AG09309 (cell line): ENCODE measurements around the gene TASOR2.

ENCODE experiments used
- DNase-seq: peaks from one replicate; pipeline ENCODE4 v3.0.0-alpha.2; 2010; ENCODE audit warnings: low read depth
- H3K4me3 ChIP-seq: 2 replicates; pipeline ENCODE4 v1.5.1; 2011; ENCODE audit warnings: mild to moderate bottlenecking, low read depth, low read length, moderate library complexity; ENCODE audit not compliant: control insufficient read depth
- TF ChIP-seq, protein P1 (sequence below): IDR thresholded peaks from 2 replicates; pipeline ENCODE4 v1.5.1; 2011; ENCODE audit warnings: mild to moderate bottlenecking, low read depth, low read length, inconsistent platforms; ENCODE audit not compliant: insufficient read depth, control insufficient read depth; ENCODE audit errors: missing control alignments

The TASOR2 gene

DNA sequence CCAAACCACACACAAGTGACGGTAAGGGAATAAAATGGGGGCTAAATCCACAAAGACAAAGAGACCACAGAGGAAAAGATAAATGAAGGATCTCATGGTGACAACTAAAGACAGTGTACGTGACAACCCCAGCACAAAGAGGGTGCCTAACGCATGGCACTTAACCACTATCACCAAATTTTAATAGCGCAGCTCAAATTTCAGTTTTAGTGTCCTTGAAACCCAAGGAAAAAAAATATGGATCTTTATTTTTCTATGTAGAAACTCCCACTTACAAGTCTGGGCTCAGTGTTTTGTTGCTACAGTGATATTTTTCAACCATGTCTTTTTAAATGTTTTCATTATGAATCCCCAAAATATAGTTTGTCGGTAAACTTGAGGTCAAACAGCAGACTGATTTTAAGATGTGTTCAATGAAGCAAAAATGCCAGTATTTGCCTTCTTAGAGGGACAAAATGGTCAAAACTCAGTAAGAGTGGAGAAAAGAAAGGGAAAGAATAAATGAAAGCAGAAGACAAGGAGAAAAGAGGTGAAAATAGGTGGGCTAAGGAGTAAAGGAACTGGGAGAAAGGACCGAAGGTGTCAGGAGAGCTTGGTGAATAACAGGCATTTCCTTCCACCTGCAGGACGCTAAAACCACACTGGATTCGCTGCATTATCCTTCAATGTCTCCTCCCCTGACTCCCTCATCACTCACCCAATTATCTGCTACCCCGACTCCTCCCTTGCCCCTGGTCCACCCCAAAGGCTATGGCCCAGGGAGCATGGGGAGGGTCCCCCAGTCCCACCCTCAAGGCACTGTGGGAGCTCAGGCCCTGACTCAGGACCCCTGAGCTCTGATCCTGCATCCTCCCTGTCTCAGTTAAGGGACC is 21.7 kb upstream of the TASOR2 start:
- no peak for DNase-seq
- H3K4me3 ChIP-seq, result no peak overlapping the region
- TF ChIP-seq, protein P1, sequence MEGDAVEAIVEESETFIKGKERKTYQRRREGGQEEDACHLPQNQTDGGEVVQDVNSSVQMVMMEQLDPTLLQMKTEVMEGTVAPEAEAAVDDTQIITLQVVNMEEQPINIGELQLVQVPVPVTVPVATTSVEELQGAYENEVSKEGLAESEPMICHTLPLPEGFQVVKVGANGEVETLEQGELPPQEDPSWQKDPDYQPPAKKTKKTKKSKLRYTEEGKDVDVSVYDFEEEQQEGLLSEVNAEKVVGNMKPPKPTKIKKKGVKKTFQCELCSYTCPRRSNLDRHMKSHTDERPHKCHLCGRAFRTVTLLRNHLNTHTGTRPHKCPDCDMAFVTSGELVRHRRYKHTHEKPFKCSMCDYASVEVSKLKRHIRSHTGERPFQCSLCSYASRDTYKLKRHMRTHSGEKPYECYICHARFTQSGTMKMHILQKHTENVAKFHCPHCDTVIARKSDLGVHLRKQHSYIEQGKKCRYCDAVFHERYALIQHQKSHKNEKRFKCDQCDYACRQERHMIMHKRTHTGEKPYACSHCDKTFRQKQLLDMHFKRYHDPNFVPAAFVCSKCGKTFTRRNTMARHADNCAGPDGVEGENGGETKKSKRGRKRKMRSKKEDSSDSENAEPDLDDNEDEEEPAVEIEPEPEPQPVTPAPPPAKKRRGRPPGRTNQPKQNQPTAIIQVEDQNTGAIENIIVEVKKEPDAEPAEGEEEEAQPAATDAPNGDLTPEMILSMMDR, result no peak

- TF ChIP-seq, protein P1, result no peak
- H3K4me3 ChIP-seq, result no peak overlapping the region
- no peak for DNase-seq
These were observed 20.8 kb upstream of the TASOR2 start for GRCh38 chr10:5663692-5664427.

- DNase-seq, result no peak
- TF ChIP-seq, protein P1, result no peak
- peak overlapping the region; percentile 67 for H3K4me3 ChIP-seq
These were observed 19.1 kb upstream of the TASOR2 start for GRCh38 chr10:5665373-5666007.

DNA sequence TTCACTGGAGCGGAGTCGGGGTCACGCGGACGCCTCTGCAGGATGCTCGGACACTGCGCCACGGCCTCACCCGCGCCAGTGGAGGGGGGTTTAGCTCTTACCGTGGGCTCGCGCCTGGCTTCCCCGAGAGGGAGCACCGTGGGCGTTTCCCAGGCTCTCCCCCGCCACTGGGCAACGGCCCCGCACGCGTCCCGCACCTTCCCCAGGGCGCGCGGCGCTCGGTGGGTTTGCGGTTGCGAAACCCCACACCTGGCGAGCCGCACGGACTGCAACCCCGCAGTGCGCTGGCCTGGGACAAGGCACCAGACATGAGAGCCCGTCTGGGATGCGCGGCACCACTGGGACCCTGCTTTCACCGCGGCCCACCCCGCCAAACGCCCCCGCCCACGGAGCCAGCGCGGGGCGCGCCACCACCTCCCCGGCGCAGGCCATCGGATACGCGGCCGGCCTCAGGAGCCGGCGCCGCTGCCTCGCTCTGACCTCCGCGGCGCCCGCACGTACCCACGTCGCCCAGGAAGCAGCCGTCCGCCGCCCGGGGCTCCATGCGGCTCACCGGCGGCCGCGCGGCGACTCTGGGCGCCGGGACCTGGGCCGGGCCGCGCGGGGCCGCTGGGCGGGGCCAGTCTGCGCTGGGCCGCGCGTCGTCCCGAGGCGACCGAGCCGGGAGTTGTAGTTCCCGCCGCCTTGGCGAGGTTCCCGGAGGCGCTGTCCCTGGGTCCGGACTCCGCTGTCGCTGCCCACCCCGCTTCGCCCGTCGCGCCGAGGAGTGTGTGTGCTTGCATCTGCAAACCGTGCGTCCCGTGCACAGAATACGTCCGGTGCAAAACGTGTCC is 18.4 kb upstream of the TASOR2 start, which contains the start of gene ASB13:
Gene ASB13 (minus strand): TSS at position 588 of the 833 bp plus-strand sequence. CDS start 44 bp downstream, at position 544.
- TF ChIP-seq, protein P1, result no peak
- H3K4me3 ChIP-seq, result peak within 1 kb of the TSS; percentile 67
- DNase-seq, result no peak

- TF ChIP-seq, protein P1, result no peak
- DNase-seq, result no peak
- H3K4me3 ChIP-seq, result peak overlapping the region; percentile 67
These were observed 17.6 kb upstream of the TASOR2 start for GRCh38 chr10:5666841-5667630.
